Right renal cortex interstitium (tissue), 3 donors: Measurements from ENCODE around the gene ZNF474. TPM values are rescaled to one million over a fixed set of nuclear protein-coding genes. Genes with fewer than 3 reads are reported as not detected.

Experiments
- DNase-seq, 3 donors: peaks; one replicate each; pipeline ENCODE4 v3.0.0-alpha.2; 2013; ENCODE audit warnings: low read depth in 3 of 3, low spot score in 2 of 3
- polyA plus RNA-seq, 3 donors: library from polyadenylated mRNA; unstranded; fragments of 120-200 nt; gene quantifications; one replicate each; pipeline ENCODE4 v1.2.1, GENCODE V29; 2013; ENCODE audit not compliant: insufficient read length in 3 of 3

The ZNF474 gene
- polyA plus RNA-seq, 3 donors: 0.65 to 0.91 (median 0.71) TPM

DNA sequence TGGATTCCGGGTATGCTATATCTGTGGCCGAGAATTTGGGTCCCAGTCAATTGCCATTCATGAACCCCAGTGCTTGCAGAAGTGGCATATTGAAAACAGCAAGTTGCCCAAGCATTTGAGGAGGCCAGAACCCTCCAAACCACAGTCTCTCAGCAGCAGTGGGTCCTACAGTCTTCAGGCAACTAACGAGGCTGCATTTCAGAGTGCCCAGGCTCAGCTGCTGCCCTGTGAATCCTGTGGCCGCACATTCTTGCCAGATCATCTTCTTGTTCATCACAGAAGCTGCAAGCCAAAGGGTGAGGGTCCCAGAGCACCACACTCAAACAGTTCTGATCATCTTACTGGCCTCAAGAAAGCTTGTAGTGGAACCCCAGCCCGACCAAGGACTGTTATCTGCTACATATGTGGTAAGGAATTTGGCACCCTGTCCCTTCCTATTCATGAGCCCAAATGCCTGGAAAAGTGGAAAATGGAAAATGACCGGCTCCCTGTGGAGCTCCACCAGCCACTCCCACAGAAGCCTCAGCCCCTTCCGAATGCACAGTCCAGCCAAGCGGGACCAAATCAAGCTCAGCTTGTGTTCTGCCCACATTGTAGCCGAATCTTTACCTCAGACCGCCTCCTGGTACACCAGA lies 23.0 kb downstream of the ZNF474 start:
- no peak for DNase-seq

DNA sequence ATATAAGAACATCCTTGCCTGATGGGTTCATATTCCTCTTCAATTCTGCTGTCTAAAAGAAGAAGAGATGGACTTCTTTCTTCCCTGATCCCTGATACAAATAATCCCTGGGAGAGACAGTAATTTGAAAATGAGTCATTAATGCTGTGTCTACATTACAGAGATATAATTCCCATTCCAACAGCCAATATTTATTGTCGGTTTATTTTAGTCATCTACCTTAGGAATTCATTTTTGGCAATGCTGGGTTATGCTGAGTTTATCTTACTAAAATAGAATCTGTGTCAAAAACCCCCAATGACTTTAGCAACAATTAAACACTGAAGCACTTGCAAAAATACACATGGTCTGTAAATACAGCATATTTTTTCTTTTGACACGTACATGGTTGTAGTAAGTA lies 23.9 kb downstream of the ZNF474 start:
- no peak for DNase-seq

DNA sequence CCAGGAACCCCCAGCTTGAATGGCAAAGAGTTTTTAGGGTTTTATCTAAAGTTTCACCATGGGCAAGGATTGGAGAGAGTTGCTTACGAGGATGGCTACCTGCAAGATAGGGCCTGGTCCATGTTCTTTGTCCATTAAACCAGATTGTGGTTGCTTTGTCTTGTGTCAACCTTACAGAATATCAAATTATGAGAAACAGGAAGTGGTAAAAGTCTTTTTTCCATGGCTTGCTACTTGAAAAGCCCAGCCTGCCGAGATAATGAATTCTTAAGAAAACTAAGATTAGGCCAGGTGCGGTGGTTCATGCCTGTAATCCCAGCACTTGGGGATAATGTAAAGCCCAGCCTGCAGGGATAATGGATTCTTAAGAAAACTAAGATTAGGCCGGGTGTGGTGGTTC lies 24.4 kb downstream of the ZNF474 start:
- DNase-seq: no peak

DNA sequence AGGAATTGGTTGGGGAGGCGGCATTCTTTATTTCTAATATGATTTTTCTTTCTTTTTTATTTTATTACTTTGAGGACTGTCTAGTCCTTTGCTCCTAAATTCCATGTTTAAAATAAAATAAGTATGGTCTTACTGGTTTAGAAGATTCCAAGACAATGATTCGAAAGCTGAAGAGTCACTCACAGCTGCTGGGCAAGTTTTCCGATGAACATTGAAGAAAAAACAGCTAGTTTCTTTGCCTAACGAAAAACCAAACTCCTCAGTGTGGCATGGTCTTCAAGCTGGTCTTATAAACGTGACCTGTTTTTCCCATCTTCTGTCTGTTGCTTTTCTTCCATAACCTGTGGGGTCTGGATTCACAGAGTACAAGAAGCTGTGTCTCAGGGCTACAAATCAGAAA lies 25.1 kb downstream of the ZNF474 start:
- DNase-seq: no peak

DNA sequence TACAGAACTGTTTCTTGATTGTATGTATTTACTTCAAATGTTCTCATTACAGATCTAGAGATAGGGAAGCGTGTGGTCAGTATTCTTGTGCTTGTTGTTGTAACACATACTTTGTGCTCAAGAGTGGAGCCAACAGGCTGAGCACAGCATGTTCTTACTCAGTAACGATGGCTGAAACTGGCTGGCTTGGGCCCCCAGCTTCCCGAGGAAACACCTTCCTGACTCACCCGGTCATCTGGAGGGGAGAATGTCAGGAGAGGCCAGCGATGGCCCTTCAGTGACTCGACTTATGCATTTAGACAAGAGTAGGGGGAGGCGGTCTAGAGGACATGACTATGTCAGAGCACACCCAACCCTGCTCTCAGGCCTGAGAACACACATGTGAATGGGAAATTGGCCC lies 25.6 kb downstream of the ZNF474 start:
- DNase-seq: no peak

DNA sequence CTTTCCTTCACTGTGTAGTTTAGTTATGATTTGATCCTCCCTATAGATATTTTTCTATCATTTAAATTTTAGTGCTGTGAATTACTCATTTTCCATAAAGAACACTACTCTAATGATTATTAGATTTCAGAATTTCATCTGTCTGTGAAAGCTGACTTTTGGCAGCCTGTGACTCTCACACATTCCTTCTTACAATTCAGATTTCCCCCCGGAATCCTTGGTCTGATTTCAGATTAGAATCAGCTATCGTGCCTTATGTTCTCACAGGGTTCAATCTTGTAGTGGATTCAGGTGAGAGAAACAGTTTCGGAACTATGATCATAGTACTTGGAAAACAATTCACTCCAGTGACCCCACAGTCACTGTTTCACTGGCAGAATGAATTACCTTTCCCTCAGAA lies 26.2 kb downstream of the ZNF474 start:
- no peak for DNase-seq

DNA sequence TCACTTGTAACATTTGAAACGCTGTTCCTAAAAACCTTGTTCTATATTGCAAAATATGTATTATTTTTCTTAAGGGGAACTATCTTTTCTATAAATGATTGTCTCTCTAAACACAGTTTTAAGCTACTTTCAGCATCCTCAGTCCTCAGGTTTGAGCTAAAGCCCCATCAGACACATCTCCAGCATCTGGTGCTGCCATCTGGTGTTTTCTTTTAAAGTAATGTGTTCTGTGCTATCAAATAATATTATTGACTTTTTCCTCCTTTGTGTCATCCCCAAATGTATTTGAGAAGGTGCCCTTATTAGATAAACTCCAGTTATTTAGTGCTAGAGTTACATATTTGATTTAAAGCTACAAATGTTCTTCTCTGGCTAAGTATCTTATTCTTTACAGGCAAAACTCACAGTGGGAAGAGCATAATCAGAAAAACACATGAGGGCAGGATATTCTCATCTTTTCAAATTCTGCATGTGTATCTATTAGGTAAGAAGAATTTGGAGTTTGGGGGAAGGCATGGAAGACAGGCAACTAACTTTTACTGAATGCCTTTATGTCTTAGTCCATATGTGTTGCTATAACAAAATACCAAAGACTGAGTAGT lies 27.5 kb downstream of the ZNF474 start:
- no peak for DNase-seq

DNA sequence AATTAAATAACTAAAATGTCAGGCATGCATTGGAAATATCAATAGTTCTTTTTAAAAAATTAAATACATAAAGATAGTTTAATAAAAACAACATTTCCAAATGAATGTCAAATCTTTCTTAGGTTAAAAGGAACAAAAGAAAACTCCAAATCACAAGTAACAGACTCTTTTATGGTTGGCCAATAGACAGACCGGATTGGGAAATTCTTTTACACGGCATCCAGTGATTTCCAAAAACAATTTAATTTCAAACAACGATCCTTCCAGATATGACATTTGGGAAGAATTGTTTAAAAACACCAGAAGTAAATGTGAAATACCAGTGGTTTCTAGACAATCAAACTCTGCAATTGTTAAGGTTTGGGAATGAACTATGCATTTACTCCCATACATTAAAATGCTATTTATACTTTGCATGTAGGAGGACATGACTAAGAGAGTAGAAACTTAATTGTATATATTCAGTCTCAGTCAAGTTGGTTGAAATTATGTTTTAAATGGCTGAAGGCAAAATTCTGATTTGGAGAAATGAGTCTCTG lies 32.8 kb downstream of the ZNF474 start:
- no peak for DNase-seq

DNA sequence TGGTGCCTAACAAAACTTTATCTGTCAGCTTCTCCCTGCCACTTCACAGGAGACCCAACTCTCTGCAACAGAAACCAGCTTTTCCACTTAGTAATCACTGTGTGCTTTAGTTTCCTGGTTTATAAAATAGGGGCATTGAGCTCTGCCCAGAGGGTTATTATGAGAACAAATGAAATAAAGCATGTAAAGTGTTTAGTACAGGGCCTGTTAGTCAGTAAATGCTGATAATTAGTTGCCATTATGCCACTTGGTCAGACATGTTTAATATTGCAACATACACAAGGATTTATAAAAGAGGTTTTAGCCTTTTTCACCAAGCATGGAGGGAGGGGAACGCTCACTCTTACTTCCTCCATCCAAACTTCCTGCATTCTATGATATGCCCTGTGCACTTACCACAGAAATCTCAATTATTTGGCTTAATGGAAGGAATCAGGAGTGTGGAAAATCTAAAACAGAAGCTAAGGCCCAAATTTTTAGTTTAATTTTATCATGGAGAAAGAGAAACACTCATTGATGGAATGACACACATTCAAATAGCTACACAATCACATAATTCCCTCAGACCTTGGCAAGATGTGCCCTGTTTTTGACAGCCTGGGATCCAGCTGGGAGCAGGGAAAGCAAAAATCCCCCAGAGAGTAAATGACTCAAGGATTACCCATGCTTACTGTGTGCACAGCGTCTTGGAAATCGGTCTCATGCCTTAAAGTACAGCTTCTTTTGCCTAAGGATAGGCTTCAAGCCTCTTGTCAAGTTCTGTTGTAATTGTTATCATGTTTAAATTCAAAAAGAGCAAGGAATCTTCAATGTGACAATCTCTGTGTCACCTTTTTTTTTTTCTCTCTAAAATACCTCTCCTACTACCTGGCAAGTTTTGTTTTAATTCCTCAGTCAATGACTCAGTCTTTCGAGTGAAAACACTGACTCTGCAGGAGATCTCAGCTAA lies 34.0 kb downstream of the ZNF474 start:
- no peak for DNase-seq

DNA sequence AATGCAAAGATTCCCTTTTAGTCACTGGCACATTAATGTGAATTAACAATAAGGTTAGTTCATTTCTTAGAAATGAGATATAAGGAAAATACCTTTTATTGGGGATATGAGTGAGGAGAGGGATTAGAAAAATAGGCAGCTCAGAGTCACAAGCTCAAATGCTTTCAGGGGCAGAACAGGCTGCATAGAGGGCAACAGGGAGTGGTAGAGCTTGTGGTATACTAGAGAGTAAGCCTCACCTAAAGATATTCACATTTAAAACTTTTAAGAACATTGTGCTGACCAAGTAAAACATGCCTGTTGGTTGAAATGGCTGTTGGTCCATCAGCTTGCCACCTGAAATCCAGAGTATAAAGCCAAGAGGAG lies 34.7 kb downstream of the ZNF474 start:
- DNase-seq: no peak

DNA sequence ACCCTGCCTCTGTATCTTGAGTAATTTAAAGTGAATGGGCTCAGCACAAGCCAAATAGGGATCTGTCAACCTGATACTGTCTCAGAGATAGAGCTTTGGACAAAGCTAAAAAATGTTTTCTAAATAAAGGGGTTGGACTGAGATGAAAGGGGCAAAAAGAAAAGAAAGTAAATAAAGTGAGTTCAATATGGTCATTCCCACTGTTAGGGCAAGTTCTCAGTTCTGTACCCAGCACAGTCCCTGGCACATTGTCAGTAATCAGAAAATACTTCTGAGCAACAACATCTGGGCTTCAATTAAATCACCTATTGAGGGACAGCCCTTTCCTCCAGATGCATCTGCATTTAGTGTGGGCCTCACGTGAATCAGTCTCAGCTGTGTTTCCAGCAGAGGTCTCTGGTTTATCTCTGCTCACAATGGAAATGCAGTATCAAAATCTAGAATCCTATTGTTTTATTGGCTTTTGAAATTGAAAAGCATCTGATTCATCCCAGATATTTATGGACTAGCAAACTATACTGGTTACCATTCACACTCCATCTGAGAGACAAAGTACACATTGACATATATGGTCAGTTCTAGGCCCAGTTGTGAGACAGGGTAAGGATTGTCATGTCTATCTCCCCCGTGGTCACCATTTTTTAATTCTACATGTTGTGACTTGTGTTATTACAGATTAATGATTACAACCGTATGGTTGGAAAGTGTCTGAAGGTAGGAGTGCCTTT lies 35.6 kb downstream of the ZNF474 start:
- DNase-seq: no peak

DNA sequence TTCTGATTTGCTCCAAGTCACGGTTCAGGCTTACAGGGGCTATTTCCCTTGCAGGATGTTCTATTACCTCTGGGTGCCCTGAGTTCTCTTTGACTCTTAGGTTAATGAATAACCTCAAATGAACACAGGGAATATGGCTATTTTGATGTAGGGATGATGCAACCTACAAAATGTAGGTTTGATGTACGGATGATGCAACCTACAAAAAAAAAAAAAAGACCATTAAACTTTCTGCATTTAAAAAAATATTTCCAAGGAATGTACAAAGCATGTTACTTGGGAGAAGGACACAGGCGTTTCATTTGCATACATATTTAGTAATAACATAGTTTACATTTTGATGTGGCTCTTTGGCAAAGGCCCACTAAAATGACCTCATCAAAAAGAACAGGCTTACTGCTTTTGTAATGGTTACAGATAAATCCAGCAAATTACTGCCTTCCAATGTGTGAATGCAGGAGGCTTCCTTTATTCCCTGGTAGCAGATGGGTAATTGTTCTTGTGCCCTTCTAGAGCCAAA lies 36.3 kb downstream of the ZNF474 start:
- DNase-seq: no peak

DNA sequence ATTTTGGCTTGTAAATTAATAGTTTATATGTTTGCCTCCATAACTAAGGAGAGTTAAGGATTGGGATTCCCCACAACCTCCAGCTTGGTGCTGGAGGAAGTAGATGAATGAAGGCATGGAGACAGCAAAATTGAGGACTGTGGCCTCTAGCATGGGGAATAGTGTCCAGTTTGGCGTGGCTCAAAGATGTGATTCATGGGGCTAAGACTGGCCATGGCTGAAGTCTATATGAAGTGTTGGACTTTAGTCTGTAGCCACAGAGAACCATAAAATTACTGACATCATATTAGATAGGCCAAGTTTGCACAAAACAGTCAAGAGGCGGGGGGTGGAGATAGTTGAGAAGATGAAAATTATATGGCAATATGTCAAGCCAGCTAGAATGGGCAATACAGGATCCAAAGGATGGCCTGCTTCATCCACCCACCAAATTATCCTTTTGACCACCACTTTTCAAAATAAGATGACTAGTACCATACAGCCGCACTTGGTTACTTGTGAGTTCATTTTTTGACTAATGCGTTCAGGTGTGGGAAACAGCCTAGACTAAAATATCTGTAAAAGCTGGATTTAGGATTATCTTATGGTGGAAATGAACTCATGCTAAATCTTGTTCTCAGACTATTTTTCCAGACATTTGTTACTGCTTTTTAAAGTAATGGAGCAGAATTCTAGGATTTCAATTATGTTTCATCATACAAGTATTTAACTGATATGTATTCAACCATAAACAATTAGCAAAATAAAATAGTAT lies 40.2 kb downstream of the ZNF474 start:
- no peak for DNase-seq

DNA sequence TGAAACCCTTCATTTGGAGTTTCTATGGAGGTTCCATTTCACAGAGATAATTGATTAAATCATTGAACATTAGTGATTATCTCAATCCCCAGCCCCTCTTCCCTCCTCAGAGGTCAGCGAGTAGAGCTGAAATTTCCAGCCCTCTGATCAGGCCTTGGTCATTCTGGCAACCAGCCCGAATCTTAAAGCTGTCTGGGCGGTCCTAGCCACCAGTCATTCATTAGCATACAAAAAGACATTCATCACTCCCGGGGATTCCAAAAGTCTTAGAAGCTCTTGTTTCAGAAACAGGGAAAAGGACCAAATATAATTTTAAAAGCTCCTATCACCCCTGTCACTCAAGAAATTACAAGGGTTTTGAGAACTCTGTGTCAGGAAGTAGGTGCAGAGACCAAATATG lies 41.3 kb downstream of the ZNF474 start:
- no peak for DNase-seq

DNA sequence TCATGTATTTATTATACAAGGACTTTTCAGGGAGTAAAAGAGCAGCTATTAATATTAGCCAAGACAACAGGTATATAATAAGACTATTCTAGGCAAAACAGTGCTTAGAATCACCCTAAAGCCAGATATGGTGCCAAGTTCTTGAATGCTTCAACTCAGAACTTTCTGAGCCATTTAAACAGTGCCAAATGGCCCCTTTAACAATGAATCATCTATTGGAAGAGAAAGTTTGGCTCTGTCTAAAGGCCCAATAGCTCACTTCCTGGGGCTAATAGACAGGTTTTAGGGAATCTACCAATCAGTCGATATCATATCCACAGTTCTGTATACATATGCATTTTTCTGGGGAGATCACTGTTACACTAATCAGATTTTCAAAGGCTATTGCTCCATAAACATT lies 42.9 kb downstream of the ZNF474 start:
- no peak for DNase-seq

DNA sequence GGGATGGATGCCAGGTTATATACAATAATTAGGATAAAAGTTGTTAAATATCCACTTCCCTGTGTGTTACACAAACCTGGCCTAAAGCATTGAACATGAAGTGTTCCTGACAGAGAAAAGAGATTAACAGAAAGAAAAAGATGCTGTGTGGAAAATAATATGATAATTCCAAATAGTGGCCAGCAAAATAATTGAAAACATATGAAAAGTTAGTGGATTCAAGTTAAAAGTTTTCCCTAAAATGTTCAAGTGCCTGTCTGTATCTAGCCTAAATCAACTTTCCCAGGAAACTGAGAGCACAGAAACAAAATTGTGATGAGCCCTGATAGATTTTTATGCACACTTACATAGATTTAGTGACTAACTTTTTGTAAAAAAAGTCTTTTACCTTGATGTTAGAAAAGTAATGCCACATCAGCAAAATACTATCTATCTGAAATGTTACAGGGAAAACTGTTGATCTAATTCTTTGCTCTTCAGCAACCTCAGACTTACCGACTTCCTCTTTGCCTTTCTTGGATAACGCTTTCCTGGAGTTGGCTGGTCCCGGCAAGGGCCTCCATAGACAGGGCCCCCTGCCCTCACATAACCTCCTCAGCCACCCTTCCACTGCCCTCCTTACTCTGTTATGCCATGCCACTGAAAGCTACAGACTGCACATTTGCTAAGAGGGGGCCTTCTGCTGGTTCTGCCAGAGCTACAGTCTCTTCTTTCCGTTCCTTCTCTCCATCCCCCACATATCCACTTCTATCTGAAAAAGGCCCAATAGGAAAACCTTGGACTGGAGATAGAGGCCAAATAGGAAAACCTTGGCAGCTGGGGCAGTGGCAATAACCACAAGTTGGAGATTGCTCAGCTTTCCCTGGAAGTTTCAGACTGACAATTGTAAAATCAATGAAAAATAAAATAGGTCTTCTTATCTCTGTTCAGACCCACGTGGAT lies 44.4 kb downstream of the ZNF474 start:
- DNase-seq: no peak

DNA sequence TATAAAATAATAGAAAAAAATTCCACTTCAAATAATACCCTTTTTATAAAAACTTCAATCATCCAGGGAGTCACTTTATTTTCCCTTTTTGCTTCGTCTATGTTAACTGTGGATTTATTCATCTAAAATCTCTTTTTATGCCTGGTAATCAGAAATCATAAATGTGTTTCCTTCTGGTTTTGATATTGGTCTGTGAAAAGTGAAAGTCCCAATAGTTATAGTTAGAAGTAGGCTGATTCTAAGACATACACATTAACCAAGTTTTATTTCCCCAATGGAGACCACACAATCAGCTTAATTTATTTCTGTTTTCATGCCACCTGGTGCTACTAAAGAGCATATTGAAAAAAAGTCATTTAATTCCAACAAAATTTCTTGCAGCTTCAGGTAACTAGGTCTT lies 45.7 kb downstream of the ZNF474 start:
- DNase-seq: no peak

DNA sequence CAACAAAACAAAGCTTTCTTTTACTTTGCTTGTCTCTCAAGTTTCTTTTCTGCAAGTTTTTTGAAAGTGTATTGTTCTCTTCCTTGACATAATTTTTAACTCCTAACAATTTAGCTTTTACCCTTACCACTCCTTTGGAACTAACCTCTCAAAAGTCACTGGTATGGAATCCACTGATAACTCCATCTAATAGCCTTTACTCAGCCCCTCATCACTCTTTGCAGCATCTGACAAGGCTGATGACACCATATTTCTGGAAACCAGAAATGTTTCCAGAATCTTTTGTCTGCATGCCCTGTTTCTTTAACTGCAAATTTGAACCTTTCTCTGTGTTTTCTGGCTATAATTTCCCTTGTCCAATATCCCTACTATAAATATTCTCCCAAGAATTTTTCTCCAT lies 46.5 kb downstream of the ZNF474 start:
- no peak for DNase-seq

DNA sequence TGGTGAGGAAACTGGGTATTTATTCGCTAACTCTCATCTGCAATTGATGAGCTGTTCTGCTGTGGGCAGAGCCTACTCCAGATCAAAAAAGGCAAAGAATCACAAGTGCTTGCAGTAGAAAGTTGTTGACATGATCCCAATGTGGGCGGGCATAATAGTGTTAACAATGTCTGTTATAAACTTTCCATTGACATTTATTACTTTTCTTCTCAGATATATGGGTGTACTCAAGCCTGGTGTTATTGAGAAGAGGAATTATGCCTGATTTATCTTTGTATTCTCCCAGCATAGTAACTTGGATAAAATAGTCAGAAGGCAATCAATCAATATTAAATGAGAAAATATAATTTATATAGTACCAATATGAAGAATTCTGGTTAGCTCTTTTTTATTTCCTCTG lies 47.8 kb downstream of the ZNF474 start:
- no peak for DNase-seq
